ENCODE results near the gene PIP5K1B. TPM values are rescaled to one million over a fixed set of nuclear protein-coding genes. Genes with fewer than 3 reads are reported as not detected.

The PIP5K1B gene
- total and polyA plus RNA-seq, 2 experiments from 2014 or later, result 1.3 to 2.8 TPM

DNA sequence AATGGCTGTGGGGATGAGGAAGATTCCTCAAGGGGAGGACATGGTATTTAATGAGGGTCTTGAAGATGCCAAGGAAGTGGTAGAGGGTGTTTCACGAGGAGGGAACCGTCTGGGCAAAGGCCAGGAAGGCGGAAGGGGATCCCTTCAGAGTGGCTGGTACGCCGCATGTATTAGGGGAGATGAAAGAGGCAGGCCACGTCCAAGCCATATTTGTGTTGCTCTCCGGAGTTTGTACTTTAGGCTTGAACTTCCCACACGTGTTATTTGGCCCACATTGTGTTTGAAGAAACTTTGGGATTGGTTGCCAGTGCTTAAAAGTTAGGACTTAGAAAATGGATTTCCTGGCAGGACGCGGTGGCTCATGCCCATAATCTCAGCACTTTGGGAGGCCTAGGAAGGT is 331.8 kb downstream of the PIP5K1B start:
- Mint-ChIP-seq H3K4me1 (peaks cover 10% of the 10 kb centered on the region), H3K27ac (peak overlapping the region; percentile 8; the same call in 1 of the 2 replicates), H3K4me3 (peak overlapping the region; percentile 97), H3K27me3 (ENCODE audit: insufficient read depth, low read depth, poor library complexity) (peaks cover 7% of the 10 kb centered on the region), H3K9me3 (no peaks in the 10 kb centered on the region), H3K36me3 (ENCODE audit: low read depth) (peaks cover 8% of the 10 kb centered on the region; the same call in 2 of the 3 replicates)
- Histone ChIP-seq H3K4me3 (peak overlapping the region; percentile 96), H3K36me3 (ENCODE audit: insufficient read depth) (no peaks in the 10 kb centered on the region), H3K27ac (ENCODE audit: low read depth) (peak overlapping the region; percentile 72; the same call in 1 of the 2 replicates), H3K9me2 (ENCODE audit: insufficient read depth) (no peaks in the 10 kb centered on the region), H4K20me1 (replicated peaks; ENCODE audit: insufficient read depth) (no peaks in the 10 kb centered on the region; the same call in 1 of the 2 replicates), H3K4me1 (ENCODE audit: insufficient read depth) (peaks cover 8% of the 10 kb centered on the region), H3K79me2 (replicated peaks; ENCODE audit: insufficient read depth) (peaks cover 58% of the 10 kb centered on the region), H3F3A (replicated peaks; ENCODE audit: low read depth) (peaks cover 10% of the 10 kb centered on the region; the same call in 1 of the 2 replicates), H2AFZ (no peak overlapping the region), H3K27me3 (ENCODE audit: insufficient read depth) (no peaks in the 10 kb centered on the region), H3K4me2 (peak overlapping the region; percentile 98)
- TF ChIP-seq NANOG (IDR thresholded peaks at IDR 0.05; ENCODE audit: borderline replicate concordance), result no peak
- TF ChIP-seq EZH2phosphoT487 (IDR thresholded peaks at IDR 0.05; ENCODE audit: unreplicated experiment), result no peak
- TF ChIP-seq, protein P1, sequence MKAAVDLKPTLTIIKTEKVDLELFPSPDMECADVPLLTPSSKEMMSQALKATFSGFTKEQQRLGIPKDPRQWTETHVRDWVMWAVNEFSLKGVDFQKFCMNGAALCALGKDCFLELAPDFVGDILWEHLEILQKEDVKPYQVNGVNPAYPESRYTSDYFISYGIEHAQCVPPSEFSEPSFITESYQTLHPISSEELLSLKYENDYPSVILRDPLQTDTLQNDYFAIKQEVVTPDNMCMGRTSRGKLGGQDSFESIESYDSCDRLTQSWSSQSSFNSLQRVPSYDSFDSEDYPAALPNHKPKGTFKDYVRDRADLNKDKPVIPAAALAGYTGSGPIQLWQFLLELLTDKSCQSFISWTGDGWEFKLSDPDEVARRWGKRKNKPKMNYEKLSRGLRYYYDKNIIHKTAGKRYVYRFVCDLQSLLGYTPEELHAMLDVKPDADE (IDR thresholded peaks at IDR 0.05), result no peak
- TF ChIP-seq JUNB (IDR thresholded peaks at IDR 0.05; ENCODE audit: unreplicated experiment), result no peak
- TF ChIP-seq ZNF462 (CRISPR knock-in tag; IDR thresholded peaks at IDR 0.05), result no peak
- TF ChIP-seq CTCF (conservative IDR thresholded peaks at IDR 0.05; ENCODE audit: low read depth in 2 of 2), result no peak
- TF ChIP-seq CREB1 (CRISPR knock-in tag; IDR thresholded peaks at IDR 0.05; ENCODE audit: low read depth), result no peak
- no peak for TF ChIP-seq STAT1 (IDR thresholded peaks at IDR 0.05; ENCODE audit: unreplicated experiment)
- TF ChIP-seq ZNF331 (CRISPR knock-in tag; IDR thresholded peaks at IDR 0.05; ENCODE audit: low read depth), result no peak
- TF ChIP-seq EZH2 (IDR thresholded peaks at IDR 0.05; ENCODE audit: low read depth, unreplicated experiment), result no peak
- TF ChIP-seq ZNF114 (CRISPR knock-in tag; IDR thresholded peaks at IDR 0.05), result no peak
- no peak for TF ChIP-seq REST (IDR thresholded peaks at IDR 0.05; ENCODE audit: unreplicated experiment)
- TF ChIP-seq POLR2AphosphoS5 (IDR thresholded peaks at IDR 0.05; ENCODE audit: low read depth), result no peak
- DNase-seq (ENCODE audit: low spot score) (no peak), ATAC-seq (no peak; the same call in 2 of the 3 replicates)

Measured in GM23338 (cell line).